Smooth muscle cell (in vitro differentiated cells): ENCODE results near the gene ASPA. TPM values are rescaled to one million over a fixed set of nuclear protein-coding genes. Genes with fewer than 3 reads are reported as not detected.
"Not testable (repeated sequence)": the region's sequence is repeated elsewhere in the genome, so short reads cannot be mapped to it uniquely, and the experiment has no call there.

ENCODE experiments used
- DNase-seq: peaks from one replicate; lab custom pipeline; 2025; ENCODE audit not compliant: unreplicated experiment; lab: John Stamatoyannopoulos, UW
- H2AFZ ChIP-seq: fragments of 200-600 bp; sonication (generic); 2 replicates; pipeline ENCODE4 v1.6.0; 2016; ENCODE audit warnings: antibody characterized with exemption, low read depth, mild to moderate bottlenecking
- H3F3A ChIP-seq: fragments of 200-600 bp; sonication (generic); 2 replicates; pipeline ENCODE4 v1.6.0; 2017; ENCODE audit warnings: antibody characterized with exemption, low read depth
- H3K27ac ChIP-seq: fragments of 200-600 bp; sonication (generic); 2 replicates; pipeline ENCODE4 v1.5.1; 2016; ENCODE audit warnings: low read depth, mild to moderate bottlenecking
- H3K27me3 ChIP-seq: fragments of 200-600 bp; sonication (generic); 2 replicates; pipeline ENCODE4 v1.6.1; 2016; ENCODE audit warnings: low read depth, mild to moderate bottlenecking
- H3K36me3 ChIP-seq: fragments of 200-600 bp; sonication (generic); 2 replicates; pipeline ENCODE4 v1.5.1; 2016; ENCODE audit warnings: low read depth
- H3K4me1 ChIP-seq: fragments of 200-600 bp; sonication (generic); 2 replicates; pipeline ENCODE4 v1.5.1; 2016; ENCODE audit warnings: low read depth
- H3K4me2 ChIP-seq: fragments of 200-600 bp; sonication (generic); 2 replicates; pipeline ENCODE4 v1.6.0; 2016; ENCODE audit warnings: mild to moderate bottlenecking
- H3K4me3 ChIP-seq: fragments of 200-600 bp; sonication (generic); 2 replicates; pipeline ENCODE4 v1.5.1; 2016; ENCODE audit warnings: mild to moderate bottlenecking
- H3K79me2 ChIP-seq: fragments of 200-600 bp; sonication (generic); 2 replicates; pipeline ENCODE4 v1.6.0; 2016; ENCODE audit warnings: low read depth, mild to moderate bottlenecking
- H3K9ac ChIP-seq: fragments of 200-600 bp; sonication (generic); 2 replicates; pipeline ENCODE4 v1.6.0; 2016; ENCODE audit warnings: low read depth
- H3K9me3 ChIP-seq: fragments of 200-600 bp; sonication (generic); replicated peaks from 2 replicates; pipeline ENCODE4 v1.5.1; 2016; ENCODE audit warnings: low read depth
- H4K20me1 ChIP-seq: fragments of 200-600 bp; sonication (generic); 2 replicates; pipeline ENCODE4 v1.6.0; 2016; ENCODE audit warnings: low read depth
- WGBS: methylation state at CpG from one replicate; pipeline ENCODE4 v1.1.7; 2016; ENCODE audit warnings: low lambda C conversion rate; 5-methylcytosine and 5-hydroxymethylcytosine counted together
- polyA plus RNA-seq: library from polyadenylated mRNA; unstranded; fragments of >200 nt; fragmentation: Nextera tagmentation; extraction: Ambion mirVana; gene quantifications from 2 replicates; pipeline ENCODE4 v1.2.1, GENCODE V29; 2016
- total RNA-seq: library from RNA; depleted of rRNA; stranded (reverse); fragments of >200 nt; gene quantifications from 2 replicates; pipeline ENCODE4 v1.2.3, GENCODE V29; 2014
- TF ChIP-seq, protein P1 (sequence below): fragments of 200-600 bp; sonication (generic); IDR thresholded peaks from 2 replicates; pipeline ENCODE4 v1.5.1; 2017; ENCODE audit warnings: borderline replicate concordance, mild to moderate bottlenecking, antibody characterized with exemption; ENCODE audit not compliant: insufficient read depth, poor library complexity, severe bottlenecking

ASPA gene
- total and polyA plus RNA-seq, 2 experiments from 2014 or later = not detected

- Histone ChIP-seq H3K4me3 (no peak overlapping the region), H3K4me2 (no peak overlapping the region), H2AFZ (no peak overlapping the region), H3K79me2 (no peaks in the 10 kb centered on the region), H3K9ac (no peak overlapping the region), H3K9me3 (no peaks in the 10 kb centered on the region), H3K36me3 (no peaks in the 10 kb centered on the region), H3K4me1 (no peaks in the 10 kb centered on the region), H3K27me3 (no peaks in the 10 kb centered on the region), H4K20me1 (no peaks in the 10 kb centered on the region), H3F3A (no peaks in the 10 kb centered on the region), H3K27ac (no peak overlapping the region)
- WGBS = 59% methylated on average over 2 of the region's 2 CpGs
- TF ChIP-seq, protein P1, sequence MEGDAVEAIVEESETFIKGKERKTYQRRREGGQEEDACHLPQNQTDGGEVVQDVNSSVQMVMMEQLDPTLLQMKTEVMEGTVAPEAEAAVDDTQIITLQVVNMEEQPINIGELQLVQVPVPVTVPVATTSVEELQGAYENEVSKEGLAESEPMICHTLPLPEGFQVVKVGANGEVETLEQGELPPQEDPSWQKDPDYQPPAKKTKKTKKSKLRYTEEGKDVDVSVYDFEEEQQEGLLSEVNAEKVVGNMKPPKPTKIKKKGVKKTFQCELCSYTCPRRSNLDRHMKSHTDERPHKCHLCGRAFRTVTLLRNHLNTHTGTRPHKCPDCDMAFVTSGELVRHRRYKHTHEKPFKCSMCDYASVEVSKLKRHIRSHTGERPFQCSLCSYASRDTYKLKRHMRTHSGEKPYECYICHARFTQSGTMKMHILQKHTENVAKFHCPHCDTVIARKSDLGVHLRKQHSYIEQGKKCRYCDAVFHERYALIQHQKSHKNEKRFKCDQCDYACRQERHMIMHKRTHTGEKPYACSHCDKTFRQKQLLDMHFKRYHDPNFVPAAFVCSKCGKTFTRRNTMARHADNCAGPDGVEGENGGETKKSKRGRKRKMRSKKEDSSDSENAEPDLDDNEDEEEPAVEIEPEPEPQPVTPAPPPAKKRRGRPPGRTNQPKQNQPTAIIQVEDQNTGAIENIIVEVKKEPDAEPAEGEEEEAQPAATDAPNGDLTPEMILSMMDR = no peak
- DNase-seq = no peak
Measured at GRCh38 chr17:3440451-3440850, 35.3 kb upstream of the ASPA start.

DNA sequence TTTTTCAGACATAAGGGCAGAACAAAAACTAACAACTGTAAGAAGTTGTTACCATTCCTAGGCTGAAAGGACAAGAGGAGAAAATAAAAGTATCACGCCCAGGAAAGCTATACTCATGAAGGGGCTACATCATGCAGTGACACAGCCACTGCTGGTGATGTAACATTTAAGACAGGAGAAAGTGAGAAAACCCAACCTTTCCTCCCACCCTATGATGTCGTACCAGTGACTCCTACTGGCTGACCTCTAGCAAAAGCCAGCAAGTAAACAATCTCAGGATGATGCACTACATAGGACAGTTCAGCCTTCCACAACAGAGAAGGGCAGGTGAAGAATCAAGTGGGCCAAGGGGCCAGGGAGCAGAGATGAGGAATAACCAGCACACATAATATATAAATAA is 28.2 kb upstream of the ASPA start:
- Histone ChIP-seq H3F3A (no peaks in the 10 kb centered on the region), H4K20me1 (no peaks in the 10 kb centered on the region), H3K9me3 (no peaks in the 10 kb centered on the region), H3K4me2 (no peak overlapping the region), H3K36me3 (no peaks in the 10 kb centered on the region), H3K4me1 (no peaks in the 10 kb centered on the region), H3K9ac (no peak overlapping the region), H3K79me2 (no peaks in the 10 kb centered on the region), H3K4me3 (no peak overlapping the region), H3K27ac (no peak overlapping the region), H3K27me3 (no peaks in the 10 kb centered on the region), H2AFZ (no peak overlapping the region)
- TF ChIP-seq, protein P1 = no peak
- no peak for DNase-seq
- 49% methylated on average over 2 of the region's 2 CpGs for WGBS

DNA sequence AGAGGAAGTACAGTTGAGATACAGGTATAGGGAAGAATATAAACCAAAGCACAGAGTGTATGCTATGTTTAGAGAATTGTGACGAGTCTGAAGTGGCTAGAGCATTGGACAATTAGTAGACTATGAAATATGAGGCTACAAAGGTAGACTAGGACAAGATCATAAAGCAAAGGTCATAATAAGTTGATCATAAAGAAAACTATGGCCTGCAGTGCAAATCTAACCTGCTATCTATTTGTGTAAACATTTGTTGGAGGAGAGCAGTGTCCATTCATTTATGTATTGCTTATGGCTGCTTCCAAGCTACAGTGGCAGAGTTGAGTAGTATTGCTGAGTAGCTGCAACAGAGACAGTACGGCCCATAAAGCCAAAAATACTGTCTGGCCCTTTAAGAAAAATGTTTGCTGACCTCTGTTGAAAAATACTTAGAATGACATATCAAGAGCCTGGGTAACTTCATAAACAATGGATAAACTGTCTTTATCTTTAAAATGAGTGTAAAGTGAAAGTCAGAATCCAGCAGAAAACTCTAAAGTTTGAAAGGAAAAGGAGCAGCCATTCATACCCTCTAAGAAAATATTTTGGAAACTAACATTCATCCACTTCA is 27.6 kb upstream of the ASPA start:
- H3K4me3 ChIP-seq = no peak overlapping the region
- no peak overlapping the region for H3K9ac ChIP-seq
- H3K79me2 ChIP-seq = no peaks in the 10 kb centered on the region
- H3K36me3 ChIP-seq = no peaks in the 10 kb centered on the region
- DNase-seq = no peak
- H4K20me1 ChIP-seq = no peaks in the 10 kb centered on the region
- no peaks in the 10 kb centered on the region for H3K27me3 ChIP-seq
- WGBS = 65% methylated on average over 2 of the region's 2 CpGs
- TF ChIP-seq, protein P1 = no peak
- no peak overlapping the region for H2AFZ ChIP-seq
- no peak overlapping the region for H3K27ac ChIP-seq
- H3K4me1 ChIP-seq = no peaks in the 10 kb centered on the region
- H3F3A ChIP-seq = no peaks in the 10 kb centered on the region
- H3K4me2 ChIP-seq = no peak overlapping the region
- no peaks in the 10 kb centered on the region for H3K9me3 ChIP-seq

GRCh38 chr17:3466355-3466754 is 9.4 kb upstream of the ASPA start:
- H4K20me1 ChIP-seq, H3K9me3 ChIP-seq, DNase-seq, H3K79me2 ChIP-seq, H2AFZ ChIP-seq, H3K36me3 ChIP-seq, H3K4me3 ChIP-seq, H3K4me1 ChIP-seq, H3K9ac ChIP-seq, H3F3A ChIP-seq, H3K27me3 ChIP-seq, H3K27ac ChIP-seq, H3K4me2 ChIP-seq: not testable (repeated sequence)
- 73% methylated on average over 1 of the region's 1 CpG for WGBS
